ENCODE measurements around the gene RAE1.

RAE1 gene

GRCh38 chr20:57372581-57373350 is 21.7 kb downstream of the RAE1 start:
- no peak for DNase-seq

- no peak for DNase-seq
Measured at GRCh38 chr20:57374343-57374930, 23.4 kb downstream of the RAE1 start.

- DNase-seq: no peak
Measured at GRCh38 chr20:57374931-57375651, 24.0 kb downstream of the RAE1 start.

DNA sequence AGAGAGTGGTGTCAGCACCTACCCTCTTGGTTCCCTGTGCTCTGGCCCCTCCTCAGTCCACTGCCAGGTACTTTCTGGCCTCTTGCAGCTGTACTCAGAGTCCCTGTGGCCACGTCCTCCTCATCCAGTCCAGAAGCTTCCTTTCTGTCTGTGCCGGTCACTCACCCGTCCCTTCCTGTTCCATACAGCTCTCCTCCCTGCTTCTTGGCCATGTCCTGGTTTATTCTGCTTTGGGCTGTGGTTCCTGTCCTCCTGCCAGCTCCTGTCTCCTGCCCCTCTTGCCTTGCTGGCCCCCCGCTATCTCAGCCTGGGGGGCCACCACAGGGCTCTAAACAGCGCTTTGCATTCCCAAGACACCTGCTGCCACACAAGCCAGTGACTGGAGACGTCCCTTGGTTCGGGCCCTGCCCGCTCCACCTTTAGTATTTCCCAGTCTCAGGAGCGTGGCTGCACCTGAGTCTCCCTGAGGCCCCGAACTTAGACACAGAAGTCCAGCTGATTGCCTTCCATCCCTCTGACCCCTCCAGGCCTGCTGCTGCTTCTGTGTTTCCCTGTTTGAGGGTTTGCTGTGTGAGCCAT is 24.7 kb downstream of the RAE1 start:
- DNase-seq: no peak

DNA sequence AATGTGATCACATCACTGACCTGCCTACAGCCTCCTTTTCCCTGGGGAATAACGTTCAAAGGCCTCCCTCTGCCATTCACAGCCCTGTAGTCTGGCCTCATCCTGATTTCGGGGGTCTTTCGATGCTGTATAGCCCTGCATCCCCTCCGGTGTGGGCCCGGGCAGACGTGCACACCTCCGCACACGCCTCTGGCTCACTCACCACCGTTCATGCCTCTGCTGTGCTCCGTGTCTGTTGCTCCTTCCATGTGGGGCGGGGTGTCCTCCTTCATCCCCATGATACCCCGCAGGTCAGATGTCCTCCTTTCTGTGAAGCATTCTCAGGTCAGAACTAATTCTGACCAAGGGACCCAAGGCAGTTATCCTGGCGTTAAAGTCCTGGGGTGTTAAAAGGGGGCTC is 26.3 kb downstream of the RAE1 start:
- DNase-seq: no peak

DNA sequence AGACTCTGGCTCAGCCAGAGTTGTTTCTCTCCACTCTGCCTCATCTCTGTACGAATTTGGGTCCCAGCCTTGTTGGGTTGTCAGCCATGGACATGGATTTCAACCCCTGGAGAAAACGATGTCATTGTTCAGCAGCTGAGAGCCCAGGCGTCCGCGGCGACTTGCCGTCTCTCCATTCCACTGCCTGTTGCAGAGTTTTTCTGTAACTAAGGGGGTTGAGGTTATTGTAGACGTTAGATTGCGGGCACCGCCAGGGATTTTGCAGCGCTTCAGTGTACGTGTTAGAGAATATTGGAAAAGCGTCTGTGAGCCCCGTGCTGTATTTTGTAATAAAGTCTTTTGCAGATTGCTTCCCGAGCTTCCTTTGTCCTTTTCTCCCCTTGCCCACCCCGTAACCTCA is 27.1 kb downstream of the RAE1 start:
- DNase-seq: no peak

GRCh38 chr20:57378646-57379262 is 27.7 kb downstream of the RAE1 start:
- DNase-seq: no peak

GRCh38 chr20:57379263-57379647 is 28.2 kb downstream of the RAE1 start:
- DNase-seq: no peak

GRCh38 chr20:57380081-57380750 is 29.2 kb downstream of the RAE1 start:
- DNase-seq: no peak

GRCh38 chr20:57381596-57382503 is 30.8 kb downstream of the RAE1 start:
- DNase-seq: peak; percentile 62

GRCh38 chr20:57382516-57382915 is 31.5 kb downstream of the RAE1 start:
- no peak for DNase-seq

DNA sequence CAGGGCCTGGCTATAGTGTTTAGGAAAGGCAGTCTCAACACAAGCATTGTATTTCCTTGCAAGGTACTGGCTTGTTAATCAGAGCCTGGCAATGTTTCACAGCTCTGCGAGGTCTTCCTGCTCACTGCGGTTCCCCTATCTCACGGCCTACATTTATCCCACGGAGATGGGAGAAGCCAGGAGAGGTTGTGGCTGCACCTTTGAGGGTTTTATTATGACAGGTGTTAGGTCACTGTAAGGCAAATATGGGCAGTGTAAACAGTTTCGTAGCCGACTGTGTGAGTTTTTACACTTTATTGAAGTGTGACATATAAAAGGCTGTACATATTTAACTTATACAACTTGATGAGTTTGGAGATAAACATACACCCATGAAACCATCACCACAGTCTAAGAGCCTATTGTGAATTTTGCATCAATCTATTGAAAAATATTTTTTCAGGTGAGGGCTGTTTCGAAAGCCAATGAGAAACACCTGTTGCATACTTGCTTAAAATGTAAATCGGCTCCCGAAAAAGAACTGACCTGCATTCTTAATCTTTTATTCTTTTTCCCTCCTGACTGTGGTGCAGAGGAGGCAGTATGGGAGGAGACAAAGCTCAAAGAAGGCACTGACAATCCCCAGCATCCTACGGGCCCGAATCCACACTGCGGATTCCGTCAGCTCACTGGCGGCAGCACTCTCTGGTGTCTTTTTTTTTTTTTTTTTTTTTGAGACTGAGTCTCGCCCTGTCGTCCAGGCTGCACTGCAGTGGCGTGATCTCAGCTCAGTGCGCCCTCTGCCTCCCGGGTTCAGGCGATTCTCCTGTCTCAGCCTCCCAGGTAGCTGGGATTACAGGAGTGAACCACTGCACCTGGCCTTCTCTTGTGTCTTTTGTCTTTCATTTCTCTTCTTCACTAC is 32.6 kb downstream of the RAE1 start:
- DNase-seq: no peak

DNA sequence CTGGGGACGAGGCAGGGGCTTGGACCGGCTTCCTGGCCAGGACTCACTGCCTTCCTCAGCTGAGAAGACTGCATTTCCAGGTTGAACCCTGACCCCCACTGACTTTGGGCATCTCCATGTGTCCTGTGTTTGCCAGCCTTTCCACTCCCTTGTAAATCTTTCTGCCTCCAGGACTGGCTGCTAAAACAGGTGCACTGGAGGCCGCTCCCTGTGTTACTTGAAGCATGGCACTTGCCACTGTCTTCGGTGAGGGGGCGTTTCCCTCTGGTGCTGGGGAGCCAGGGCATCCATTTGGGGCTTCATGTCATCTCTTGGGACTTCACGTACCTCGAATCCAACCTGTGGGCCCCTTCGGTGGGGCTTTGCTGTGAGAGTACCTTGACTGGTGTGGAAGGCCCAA is 33.4 kb downstream of the RAE1 start:
- DNase-seq: no peak

GRCh38 chr20:57384953-57385761 is 34.1 kb downstream of the RAE1 start:
- DNase-seq: no peak

DNA sequence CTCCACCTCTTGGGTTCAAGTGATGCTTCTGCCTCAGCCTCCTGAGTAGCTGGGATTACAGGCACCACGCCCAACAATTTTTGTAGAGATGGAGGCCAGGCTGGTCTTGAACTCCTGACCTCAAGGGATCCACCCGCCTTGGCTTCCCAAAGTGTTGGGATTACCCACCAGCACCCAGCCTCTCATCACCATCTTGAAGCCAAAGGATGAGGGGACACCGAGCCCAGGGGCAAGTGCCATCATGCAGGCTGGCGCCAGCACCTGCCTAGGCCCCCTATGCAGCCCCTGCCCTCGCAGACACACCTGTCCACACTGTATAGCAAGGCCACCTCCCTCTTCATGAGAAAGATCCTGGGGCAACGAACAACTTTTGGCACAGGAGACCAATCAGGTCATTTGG is 34.9 kb downstream of the RAE1 start:
- DNase-seq: no peak

GRCh38 chr20:57386762-57387161 is 35.7 kb downstream of the RAE1 start:
- DNase-seq: no peak

DNA sequence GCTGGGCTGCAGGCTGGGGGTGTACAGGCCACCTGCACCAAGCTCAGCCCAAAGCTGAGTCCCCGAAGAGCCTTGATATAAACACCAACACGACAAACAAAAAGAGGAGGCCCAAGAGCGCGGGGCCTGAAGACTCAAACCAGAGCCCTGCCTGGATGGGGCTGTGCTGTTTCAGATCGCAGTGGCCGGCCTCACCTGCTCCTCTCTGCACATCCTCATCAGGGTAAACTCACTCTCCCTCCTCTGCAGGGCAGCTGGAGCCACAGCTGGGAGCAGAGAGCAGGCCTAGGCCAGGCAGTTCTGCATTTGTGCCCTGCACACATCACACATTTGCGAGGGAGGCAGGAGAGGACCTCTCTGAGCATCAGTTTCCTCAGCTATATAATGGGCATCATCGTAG is 36.4 kb downstream of the RAE1 start:
- DNase-seq: no peak

DNA sequence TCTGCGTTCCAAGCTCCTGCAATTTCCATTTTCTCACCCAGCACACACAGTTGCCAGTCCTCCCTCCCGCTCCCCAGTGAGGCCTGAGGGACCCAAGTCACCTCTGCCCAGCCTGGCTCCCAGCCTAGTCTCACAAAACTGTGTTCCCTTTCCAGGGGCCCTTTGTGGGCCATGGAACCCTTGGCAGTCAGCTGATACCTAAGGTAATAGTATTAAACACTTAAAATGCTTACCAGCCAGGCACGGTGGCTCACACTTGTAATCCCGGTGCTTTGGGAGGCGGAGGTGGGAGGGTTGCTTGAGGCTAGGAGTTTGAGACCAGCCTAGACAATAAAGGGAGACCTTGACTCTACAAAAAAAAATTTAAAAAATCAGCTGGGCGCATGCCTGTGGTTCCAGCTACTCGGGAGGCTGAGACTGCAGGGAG is 36.9 kb downstream of the RAE1 start:
- peak; percentile 52 for DNase-seq

DNA sequence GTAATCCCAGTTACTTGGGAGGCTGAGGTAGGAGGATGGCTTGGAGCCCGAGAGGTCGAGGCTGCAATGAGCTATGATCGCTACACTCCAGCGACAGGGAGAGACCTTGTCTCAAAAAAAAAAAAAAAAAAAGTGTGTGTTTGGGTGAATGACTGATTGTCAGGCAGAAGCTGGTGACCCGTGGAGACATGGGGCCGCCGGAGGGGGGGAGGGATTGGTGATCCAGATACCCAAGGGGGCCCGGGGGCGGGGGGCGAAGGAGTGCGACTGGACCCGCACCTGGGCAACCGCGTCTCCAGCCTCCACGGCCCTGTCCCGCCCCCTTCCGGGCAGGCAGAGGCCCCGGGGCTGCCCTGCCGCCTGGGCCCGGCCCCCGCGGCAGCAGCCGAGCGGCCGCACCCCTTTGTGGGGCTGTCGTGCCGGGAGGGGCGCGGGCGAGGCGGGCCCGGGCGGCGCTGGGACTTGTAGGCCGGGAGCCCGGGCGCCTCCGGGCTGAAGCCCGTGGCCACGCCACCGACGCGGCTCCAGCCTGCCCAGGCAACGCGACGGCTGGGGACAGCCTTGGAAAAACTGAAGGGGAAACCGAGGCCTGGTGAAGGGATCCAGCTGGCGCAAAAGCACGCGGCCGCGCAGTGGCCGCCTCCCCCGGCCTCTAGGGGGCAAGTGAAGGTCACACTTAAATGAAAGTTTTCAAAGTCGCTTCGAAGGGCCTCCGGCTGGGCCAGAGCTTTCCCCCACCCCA is 38.1 kb downstream of the RAE1 start:
- DNase-seq: peak; percentile 69
